Calu3 (cell line): ENCODE data around the gene TAF11. TPM values are rescaled to one million over a fixed set of nuclear protein-coding genes. Genes with fewer than 3 reads are reported as not detected.

Experiments
- BruUV-seq: library from RNA; stranded (reverse); fragments of 400-500 nt; replicated peaks from 2 replicates; lab custom pipeline; 2021; lab: Mats Ljungman, UMichigan
- CTCF ChIA-PET: fragments of 300-600 bp; sonication (Branson Sonifier 250); formaldehyde crosslinking; loops from one replicate; lab custom pipeline; 2022; ENCODE audit warnings: antibody characterized with exemption; lab: Charles Lee
- DNase-seq: peaks from one replicate; pipeline ENCODE4 v3.0.0; 2022
- H3K27ac Mint-ChIP-seq: one replicate; pipeline ENCODE4 v1.8.0; 2022; ENCODE audit warnings: mixed read lengths; ENCODE audit not compliant: unreplicated experiment
- H3K27me3 Mint-ChIP-seq: one replicate; pipeline ENCODE4 v1.8.0; 2022; ENCODE audit warnings: mixed read lengths; ENCODE audit not compliant: unreplicated experiment
- H3K36me3 Mint-ChIP-seq: one replicate; pipeline ENCODE4 v1.8.0; 2022; ENCODE audit warnings: mild to moderate bottlenecking, moderate library complexity, mixed read lengths; ENCODE audit not compliant: insufficient read depth, unreplicated experiment
- H3K4me1 Mint-ChIP-seq: one replicate; pipeline ENCODE4 v1.8.0; 2022; ENCODE audit warnings: mild to moderate bottlenecking, low read depth, mixed read lengths; ENCODE audit not compliant: unreplicated experiment
- H3K4me3 Mint-ChIP-seq: one replicate; pipeline ENCODE4 v1.8.0; 2022; ENCODE audit warnings: mild to moderate bottlenecking, low read depth, moderate library complexity, mixed read lengths; ENCODE audit not compliant: unreplicated experiment
- H3K9me3 Mint-ChIP-seq: one replicate; pipeline ENCODE4 v1.8.0; 2022; ENCODE audit warnings: low read depth, mixed read lengths; ENCODE audit not compliant: unreplicated experiment
- intact Hi-C: fragments of 100-400 bp; cut with micrococcal nuclease; formaldehyde crosslinking; loops from one replicate; pipeline ENCODE4 v1.10.0; 2022; ENCODE audit not compliant: unreplicated experiment
- total RNA-seq: library from RNA; stranded (reverse); gene quantifications from 2 replicates; pipeline ENCODE4 v1.2.3, GENCODE V29; 2022
- TF ChIP-seq, protein P1 (sequence below): fragments of 200-600 bp; IDR thresholded peaks from one replicate; pipeline ENCODE4 v1.8.0; 2022; ENCODE audit warnings: antibody characterized with exemption; ENCODE audit not compliant: unreplicated experiment

TAF11 gene
- total RNA-seq, 1 experiment from 2014 or later: 44.3 TPM

DNA sequence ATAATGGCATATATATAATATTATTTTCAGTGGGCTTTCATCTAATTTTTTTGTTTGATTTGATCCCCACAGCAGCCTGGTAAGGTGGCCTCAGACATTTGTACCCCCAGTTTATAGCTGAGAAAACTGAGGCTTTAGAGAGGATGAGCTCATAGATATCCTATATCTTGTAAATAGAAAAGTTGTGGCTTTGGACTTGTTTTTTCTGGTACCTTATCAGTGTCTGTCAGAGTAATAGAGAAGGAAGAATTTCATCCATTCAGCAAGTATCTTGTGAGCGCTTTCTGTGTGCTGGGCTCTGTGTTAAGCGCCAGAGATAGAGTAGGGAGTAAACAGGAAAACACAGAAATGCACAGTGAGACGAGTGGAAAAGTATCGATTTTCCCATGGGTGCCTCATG is 27.9 kb downstream of the TAF11 start:
- Mint-ChIP-seq H3K4me1 (no peaks in the 10 kb centered on the region), H3K9me3 (no peaks in the 10 kb centered on the region), H3K4me3 (no peak overlapping the region), H3K36me3 (peaks cover 54% of the 10 kb centered on the region), H3K27ac (no peak overlapping the region), H3K27me3 (no peaks in the 10 kb centered on the region)
- CTCF ChIA-PET: no interaction called here
- TF ChIP-seq, protein P1, sequence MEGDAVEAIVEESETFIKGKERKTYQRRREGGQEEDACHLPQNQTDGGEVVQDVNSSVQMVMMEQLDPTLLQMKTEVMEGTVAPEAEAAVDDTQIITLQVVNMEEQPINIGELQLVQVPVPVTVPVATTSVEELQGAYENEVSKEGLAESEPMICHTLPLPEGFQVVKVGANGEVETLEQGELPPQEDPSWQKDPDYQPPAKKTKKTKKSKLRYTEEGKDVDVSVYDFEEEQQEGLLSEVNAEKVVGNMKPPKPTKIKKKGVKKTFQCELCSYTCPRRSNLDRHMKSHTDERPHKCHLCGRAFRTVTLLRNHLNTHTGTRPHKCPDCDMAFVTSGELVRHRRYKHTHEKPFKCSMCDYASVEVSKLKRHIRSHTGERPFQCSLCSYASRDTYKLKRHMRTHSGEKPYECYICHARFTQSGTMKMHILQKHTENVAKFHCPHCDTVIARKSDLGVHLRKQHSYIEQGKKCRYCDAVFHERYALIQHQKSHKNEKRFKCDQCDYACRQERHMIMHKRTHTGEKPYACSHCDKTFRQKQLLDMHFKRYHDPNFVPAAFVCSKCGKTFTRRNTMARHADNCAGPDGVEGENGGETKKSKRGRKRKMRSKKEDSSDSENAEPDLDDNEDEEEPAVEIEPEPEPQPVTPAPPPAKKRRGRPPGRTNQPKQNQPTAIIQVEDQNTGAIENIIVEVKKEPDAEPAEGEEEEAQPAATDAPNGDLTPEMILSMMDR: no peak
- intact Hi-C loops: loop anchor here (10.0 kb wide), 1 partner anchor 285 kb away; the partner anchor contains the start of gene TCP11
- DNase-seq: no peak
- BruUV-seq: no TSS peak

DNA sequence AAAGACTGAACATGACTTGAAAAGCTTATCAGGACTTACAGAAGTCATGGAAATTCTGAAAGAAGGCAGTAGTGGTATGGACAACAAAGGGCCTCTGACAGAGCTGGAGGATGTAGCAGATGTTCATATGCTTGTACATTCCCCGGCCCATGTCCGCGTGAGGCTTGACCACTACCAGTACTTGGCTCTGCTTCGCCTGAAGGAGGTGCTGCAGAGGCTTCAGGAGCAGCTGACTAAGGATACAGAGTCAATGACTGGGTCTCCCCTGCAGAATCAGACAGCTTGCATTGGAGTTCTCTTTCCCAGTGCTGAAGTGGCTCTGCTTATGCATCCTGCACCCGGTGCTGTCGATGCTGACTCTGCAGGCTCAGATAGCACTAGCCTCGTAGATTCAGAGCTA is 29.2 kb downstream of the TAF11 start:
- no peaks in the 10 kb centered on the region for H3K9me3 Mint-ChIP-seq
- no peak overlapping the region for H3K4me3 Mint-ChIP-seq
- peaks cover 47% of the 10 kb centered on the region for H3K36me3 Mint-ChIP-seq

DNA sequence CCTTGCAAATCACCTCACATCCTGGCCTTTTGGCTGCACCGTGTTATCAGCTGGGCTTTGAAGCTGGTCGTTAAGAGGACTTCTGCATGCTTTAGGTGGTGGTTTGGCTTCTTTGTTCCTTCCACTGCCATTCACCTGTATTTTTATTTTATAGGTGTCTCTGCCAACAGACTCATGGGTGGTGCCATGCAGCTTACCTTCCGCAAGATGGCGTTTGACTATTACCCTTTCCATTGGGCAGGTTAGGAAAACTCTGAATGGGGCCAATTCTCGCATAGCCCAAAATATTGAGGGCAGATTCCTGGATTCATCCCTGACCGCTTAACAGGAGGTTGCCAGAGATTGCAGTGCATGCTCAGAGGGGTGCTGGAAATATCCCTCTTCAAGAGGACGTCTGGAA is 32.4 kb downstream of the TAF11 start:
- Mint-ChIP-seq H3K4me1 (no peaks in the 10 kb centered on the region), H3K4me3 (no peak overlapping the region), H3K9me3 (no peaks in the 10 kb centered on the region), H3K27ac (no peak overlapping the region), H3K27me3 (no peaks in the 10 kb centered on the region), H3K36me3 (peaks cover 47% of the 10 kb centered on the region)
- CTCF ChIA-PET: interaction anchor here (0.6 kb wide), 1 partner anchor 9 kb away, joined by 3 read pairs; no protein-coding TSS in a partner anchor
- no TSS peak for BruUV-seq
- intact Hi-C loops: loop anchor here (10.0 kb wide), 1 partner anchor 289 kb away; the partner anchor contains the start of gene TCP11
- no peak for DNase-seq
- TF ChIP-seq, protein P1: no peak

More for the DNA sequence above, 29.2 kb downstream of the TAF11 start:
- DNase-seq: no peak
- intact Hi-C loops: loop anchor here (10.0 kb wide), 1 partner anchor 286 kb away; the partner anchor contains the start of gene TCP11
- H3K27ac Mint-ChIP-seq: no peak overlapping the region
- CTCF ChIA-PET: interaction anchor here (0.6 to 2.2 kb wide), 2 partner anchors 14 to 370 kb away, joined by 3 to 6 read pairs; no protein-coding TSS in a partner anchor
- BruUV-seq: no TSS peak
- no peaks in the 10 kb centered on the region for H3K27me3 Mint-ChIP-seq
- no peaks in the 10 kb centered on the region for H3K4me1 Mint-ChIP-seq
- TF ChIP-seq, protein P1: no peak

DNA sequence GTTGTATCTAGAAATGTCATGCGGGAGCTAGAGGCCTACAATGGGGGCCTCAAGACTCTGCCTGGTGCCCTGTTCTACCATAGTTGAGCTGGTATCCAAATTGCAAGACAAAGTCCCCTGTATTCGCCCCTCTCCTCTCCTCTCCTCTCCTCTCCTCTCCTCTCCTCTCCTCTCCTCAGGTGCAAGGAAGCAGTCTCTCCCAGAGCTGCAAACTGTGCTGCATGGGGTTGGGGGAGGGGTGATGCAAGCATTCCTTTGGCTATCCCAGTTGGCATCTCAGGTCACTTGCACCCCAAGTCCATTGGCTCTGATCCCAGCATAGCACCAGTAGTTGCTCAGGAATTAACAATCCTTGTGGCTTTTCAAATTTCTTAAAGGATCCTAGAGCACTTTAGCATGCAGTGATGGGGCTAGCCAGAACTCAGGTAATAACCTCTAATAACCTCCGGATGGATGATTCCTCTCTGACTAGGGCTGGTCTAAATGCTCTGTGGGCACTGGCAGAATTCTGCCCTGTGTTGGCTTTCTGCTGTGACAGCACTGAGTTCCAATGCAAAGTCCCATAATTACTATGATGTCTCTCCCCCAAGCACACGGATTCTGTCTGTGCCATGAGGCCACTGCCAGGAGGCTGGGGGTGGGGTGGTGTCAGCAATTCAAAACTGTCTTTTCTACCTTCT is 35.3 kb downstream of the TAF11 start:
- H3K36me3 Mint-ChIP-seq: peaks cover 44% of the 10 kb centered on the region
- H3K27ac Mint-ChIP-seq: no peak overlapping the region
- BruUV-seq: no TSS peak
- no peaks in the 10 kb centered on the region for H3K9me3 Mint-ChIP-seq
- intact Hi-C loops: loop anchor here (10.0 kb wide), 1 partner anchor 292 kb away; the partner anchor contains the start of gene TCP11
- H3K4me3 Mint-ChIP-seq: no peak overlapping the region
- TF ChIP-seq, protein P1: no peak
- CTCF ChIA-PET: interaction anchor here (0.6 to 1.1 kb wide), 2 partner anchors 69 to 225 kb away, joined by 4 read pairs; no protein-coding TSS in a partner anchor
- H3K27me3 Mint-ChIP-seq: no peaks in the 10 kb centered on the region
- H3K4me1 Mint-ChIP-seq: no peaks in the 10 kb centered on the region
- no peak for DNase-seq
